ENCODE data around the gene RAB12. TPM values are rescaled to one million over a fixed set of nuclear protein-coding genes. Genes with fewer than 3 reads are reported as not detected.

RAB12 gene
- total and polyA plus RNA-seq, 2 of the 13 experiments (the other 11 are each of a cell fraction or from before 2014, with no cell fraction given), result 9.5 to 25.3 TPM

DNA sequence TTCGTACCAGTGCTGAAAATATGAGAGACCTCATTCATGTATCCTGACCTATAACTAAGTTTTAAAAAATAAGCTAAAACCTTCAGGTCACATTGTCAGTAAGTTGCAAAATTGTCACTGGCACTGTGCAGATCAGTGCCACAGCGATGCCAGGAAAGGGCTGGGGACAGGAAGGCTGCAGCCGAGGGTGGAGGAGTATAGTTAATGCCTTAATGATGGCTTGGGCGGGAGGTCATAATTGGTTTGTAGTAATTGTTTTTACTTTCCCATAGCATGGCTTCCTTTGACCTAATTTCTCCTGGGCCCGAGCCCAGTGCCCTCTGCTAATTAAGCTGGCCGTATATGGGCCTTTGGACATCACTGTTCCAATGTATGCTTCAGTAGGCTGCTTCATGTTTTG is 47.2 kb upstream of the RAB12 start (continued):
- TF ChIP-seq, protein P1, sequence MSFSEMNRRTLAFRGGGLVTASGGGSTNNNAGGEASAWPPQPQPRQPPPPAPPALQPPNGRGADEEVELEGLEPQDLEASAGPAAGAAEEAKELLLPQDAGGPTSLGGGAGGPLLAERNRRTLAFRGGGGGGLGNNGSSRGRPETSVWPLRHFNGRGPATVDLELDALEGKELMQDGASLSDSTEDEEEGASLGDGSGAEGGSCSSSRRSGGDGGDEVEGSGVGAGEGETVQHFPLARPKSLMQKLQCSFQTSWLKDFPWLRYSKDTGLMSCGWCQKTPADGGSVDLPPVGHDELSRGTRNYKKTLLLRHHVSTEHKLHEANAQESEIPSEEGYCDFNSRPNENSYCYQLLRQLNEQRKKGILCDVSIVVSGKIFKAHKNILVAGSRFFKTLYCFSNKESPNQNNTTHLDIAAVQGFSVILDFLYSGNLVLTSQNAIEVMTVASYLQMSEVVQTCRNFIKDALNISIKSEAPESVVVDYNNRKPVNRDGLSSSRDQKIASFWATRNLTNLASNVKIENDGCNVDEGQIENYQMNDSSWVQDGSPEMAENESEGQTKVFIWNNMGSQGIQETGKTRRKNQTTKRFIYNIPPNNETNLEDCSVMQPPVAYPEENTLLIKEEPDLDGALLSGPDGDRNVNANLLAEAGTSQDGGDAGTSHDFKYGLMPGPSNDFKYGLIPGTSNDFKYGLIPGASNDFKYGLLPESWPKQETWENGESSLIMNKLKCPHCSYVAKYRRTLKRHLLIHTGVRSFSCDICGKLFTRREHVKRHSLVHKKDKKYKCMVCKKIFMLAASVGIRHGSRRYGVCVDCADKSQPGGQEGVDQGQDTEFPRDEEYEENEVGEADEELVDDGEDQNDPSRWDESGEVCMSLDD (CRISPR knock-in tag; IDR thresholded peaks at IDR 0.05; ENCODE audit: borderline replicate concordance), result no peak
- TF ChIP-seq ZFP36L1 (CRISPR knock-in tag; IDR thresholded peaks at IDR 0.05) (no peak), ZNF782 (CRISPR knock-in tag; IDR thresholded peaks at IDR 0.05; ENCODE audit: borderline replicate concordance) (no peak), ZSCAN31 (CRISPR knock-in tag; IDR thresholded peaks at IDR 0.05; ENCODE audit: low read depth) (no peak)

DNA sequence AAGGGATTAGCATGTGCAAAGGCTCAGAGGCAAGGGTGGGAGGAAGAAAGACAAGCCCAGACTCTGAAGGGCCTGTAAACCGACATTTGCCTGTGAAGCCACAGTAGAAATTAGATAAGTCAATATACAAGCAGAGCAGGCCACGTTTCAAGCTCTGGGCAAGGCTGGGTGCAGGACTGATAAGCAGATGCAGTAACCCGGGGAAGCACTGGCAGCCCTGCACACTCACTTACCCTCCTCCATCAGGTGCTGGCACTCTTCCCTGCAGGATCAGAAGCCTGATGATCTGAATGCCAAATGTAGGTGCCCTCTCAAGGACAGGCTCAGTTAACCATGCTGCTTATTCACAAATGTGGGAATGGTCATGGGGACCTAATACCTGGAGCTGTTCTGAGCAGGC is 46.3 kb upstream of the RAB12 start:
- in situ Hi-C loops (cut with HindIII; ENCODE audit: extremely low pct_ligation_motif_present, low pct_unique_long_range_greater_than_20kb), result no loop called here
- TF ChIP-seq ZNF251 (CRISPR knock-in tag; IDR thresholded peaks at IDR 0.05) (no peak), SMAD1 (CRISPR knock-in tag; IDR thresholded peaks at IDR 0.05; ENCODE audit: borderline replicate concordance, low read depth) (no peak), YEATS4 (CRISPR knock-in tag; IDR thresholded peaks at IDR 0.05; ENCODE audit: borderline replicate concordance) (no peak), CCAR2 (optimal IDR thresholded peaks at IDR 0.05; ENCODE audit: low read depth, low read length) (no peak), JARID2 (CRISPR knock-in tag; IDR thresholded peaks at IDR 0.05; ENCODE audit: insufficient replicate concordance) (no peak), KDM5A (IDR thresholded peaks at IDR 0.05; ENCODE audit: borderline replicate concordance, low read length) (no peak), ZNF670 (CRISPR knock-in tag; IDR thresholded peaks at IDR 0.05; ENCODE audit: borderline replicate concordance) (no peak), ZNF766 (CRISPR knock-in tag; IDR thresholded peaks at IDR 0.05; ENCODE audit: borderline replicate concordance) (no peak)
- TF ChIP-seq, protein P2, sequence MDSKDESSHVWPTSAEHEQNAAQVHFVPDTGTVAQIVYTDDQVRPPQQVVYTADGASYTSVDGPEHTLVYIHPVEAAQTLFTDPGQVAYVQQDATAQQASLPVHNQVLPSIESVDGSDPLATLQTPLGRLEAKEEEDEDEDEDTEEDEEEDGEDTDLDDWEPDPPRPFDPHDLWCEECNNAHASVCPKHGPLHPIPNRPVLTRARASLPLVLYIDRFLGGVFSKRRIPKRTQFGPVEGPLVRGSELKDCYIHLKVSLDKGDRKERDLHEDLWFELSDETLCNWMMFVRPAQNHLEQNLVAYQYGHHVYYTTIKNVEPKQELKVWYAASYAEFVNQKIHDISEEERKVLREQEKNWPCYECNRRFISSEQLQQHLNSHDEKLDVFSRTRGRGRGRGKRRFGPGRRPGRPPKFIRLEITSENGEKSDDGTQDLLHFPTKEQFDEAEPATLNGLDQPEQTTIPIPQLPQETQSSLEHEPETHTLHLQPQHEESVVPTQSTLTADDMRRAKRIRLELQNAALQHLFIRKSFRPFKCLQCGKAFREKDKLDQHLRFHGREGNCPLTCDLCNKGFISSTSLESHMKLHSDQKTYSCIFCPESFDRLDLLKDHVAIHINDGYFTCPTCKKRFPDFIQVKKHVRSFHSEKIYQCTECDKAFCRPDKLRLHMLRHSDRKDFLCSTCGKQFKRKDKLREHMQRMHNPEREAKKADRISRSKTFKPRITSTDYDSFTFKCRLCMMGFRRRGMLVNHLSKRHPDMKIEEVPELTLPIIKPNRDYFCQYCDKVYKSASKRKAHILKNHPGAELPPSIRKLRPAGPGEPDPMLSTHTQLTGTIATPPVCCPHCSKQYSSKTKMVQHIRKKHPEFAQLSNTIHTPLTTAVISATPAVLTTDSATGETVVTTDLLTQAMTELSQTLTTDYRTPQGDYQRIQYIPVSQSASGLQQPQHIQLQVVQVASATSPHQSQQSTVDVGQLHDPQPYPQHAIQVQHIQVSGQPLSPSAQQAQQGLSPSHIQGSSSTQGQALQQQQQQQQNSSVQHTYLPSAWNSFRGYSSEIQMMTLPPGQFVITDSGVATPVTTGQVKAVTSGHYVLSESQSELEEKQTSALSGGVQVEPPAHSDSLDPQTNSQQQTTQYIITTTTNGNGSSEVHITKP (CRISPR knock-in tag; IDR thresholded peaks at IDR 0.05; ENCODE audit: low read depth), result no peak
- intact Hi-C loops (cut with micrococcal nuclease; ENCODE audit: unreplicated experiment), result no loop called here
- no peak overlapping the region for H3K27ac ChIP-seq (ENCODE audit: extremely low read length, insufficient read depth, low read length)
- no peaks in the 10 kb centered on the region for H3K36me3 ChIP-seq (replicated peaks in 1 of 2; ENCODE audit: control insufficient read depth in 1 of 2, insufficient read depth in 2 of 2, low read length in 2 of 2)
- H4K20me1 ChIP-seq (ENCODE audit: insufficient read depth, low read length), result no peaks in the 10 kb centered on the region
- H3K4me2 ChIP-seq (ENCODE audit: low read depth, low read length), result no peak overlapping the region
- no peak overlapping the region for H2AFZ ChIP-seq (ENCODE audit: low read length)
- peaks cover 0 to 13% of the 10 kb centered on the region in 2 experiments; a peak in 1 of 5 replicates for H3K27me3 ChIP-seq (ENCODE audit: control insufficient read depth in 1 of 2, insufficient read depth in 2 of 2, low read length in 2 of 2)
- FAIRE-seq, result no peak
- no peak overlapping the region for H3K9ac ChIP-seq (ENCODE audit: insufficient read depth, low read depth, low read length)
- H3K79me2 ChIP-seq (ENCODE audit: insufficient read depth, low read length), result no peaks in the 10 kb centered on the region
- DNase-seq (ENCODE audit: low spot score), result no peak
- H3K4me1 ChIP-seq (ENCODE audit: insufficient read depth, low read length), result no peaks in the 10 kb centered on the region
- no peaks in the 10 kb centered on the region for H3K9me3 ChIP-seq (ENCODE audit: low read length)
- H3K4me3 ChIP-seq (replicated peaks in 1 of 3; ENCODE audit: insufficient read depth in 1 of 3, low read depth in 2 of 3, low read length in 3 of 3), result no peak overlapping the region
- no peak for ATAC-seq
- ChIA-PET POLR2A (no interaction called here), CTCF (ENCODE audit: low intra/inter-chr PET ratio, low total read pairs) (no interaction called here)
- no TSS peak for BruUV-seq (replicated peaks)
- 13% methylated on average over 3 of the region's 3 CpGs for WGBS (ENCODE audit: low lambda C conversion rate)

Measured in HepG2 (cell line).